ENCODE results near the gene CFD.

DNA sequence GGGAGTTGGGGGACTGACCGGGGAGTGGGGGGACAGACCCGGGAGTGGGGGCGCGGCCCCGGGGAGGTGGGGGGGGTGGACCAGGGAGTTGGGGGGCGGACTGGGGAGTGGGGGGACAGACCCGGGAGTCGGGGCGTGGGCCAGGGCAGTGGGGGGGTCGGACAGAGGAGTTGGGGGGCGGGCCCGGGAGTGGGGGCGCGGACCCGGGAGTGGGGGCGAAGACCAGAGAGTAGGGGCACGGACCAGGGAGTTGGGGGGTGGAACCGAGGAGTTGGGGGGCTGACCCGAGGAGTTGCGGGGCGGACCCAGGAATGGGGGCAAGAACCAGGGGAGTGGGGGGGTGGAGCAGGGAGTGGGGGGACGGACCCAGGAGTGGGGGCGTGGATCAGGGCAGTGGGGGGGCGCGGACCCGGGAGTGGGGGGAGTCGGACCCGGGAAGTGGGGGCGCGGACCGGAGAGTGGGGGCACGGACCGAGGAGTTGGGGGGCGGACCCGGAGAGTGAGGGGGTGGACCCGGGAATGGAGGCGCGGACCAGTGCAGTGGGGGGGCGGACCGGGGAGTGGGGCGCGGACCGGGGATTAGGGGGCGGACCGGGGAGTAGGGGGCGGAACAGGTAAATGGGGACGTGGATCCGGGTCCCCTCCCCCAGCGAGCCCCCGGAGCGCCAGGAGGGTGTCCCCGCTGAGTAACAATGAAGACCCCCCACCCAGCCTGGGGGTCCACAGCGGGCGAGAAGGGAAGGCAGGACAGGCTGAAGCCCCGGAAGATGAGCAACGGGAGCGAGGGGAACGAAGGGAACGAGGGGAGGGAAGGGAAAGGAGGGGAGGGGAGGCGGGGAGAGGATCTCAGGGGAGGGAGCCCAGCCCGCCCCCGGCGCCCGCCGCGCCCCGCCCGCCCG is 53.0 kb downstream of the CFD start:
- TF ChIP-seq, protein P1, sequence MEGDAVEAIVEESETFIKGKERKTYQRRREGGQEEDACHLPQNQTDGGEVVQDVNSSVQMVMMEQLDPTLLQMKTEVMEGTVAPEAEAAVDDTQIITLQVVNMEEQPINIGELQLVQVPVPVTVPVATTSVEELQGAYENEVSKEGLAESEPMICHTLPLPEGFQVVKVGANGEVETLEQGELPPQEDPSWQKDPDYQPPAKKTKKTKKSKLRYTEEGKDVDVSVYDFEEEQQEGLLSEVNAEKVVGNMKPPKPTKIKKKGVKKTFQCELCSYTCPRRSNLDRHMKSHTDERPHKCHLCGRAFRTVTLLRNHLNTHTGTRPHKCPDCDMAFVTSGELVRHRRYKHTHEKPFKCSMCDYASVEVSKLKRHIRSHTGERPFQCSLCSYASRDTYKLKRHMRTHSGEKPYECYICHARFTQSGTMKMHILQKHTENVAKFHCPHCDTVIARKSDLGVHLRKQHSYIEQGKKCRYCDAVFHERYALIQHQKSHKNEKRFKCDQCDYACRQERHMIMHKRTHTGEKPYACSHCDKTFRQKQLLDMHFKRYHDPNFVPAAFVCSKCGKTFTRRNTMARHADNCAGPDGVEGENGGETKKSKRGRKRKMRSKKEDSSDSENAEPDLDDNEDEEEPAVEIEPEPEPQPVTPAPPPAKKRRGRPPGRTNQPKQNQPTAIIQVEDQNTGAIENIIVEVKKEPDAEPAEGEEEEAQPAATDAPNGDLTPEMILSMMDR (IDR thresholded peaks at IDR 0.05; ENCODE audit: insufficient read depth, low read length, poor library complexity, severe bottlenecking) = no peak
- no peak for TF ChIP-seq EZH2phosphoT487 (conservative IDR thresholded peaks at IDR 0.05; ENCODE audit: low read length)
